Measurements from ENCODE around the gene MPPED2. TPM values are rescaled to one million over a fixed set of nuclear protein-coding genes. Genes with fewer than 3 reads are reported as not detected.

Gene MPPED2, protein sequence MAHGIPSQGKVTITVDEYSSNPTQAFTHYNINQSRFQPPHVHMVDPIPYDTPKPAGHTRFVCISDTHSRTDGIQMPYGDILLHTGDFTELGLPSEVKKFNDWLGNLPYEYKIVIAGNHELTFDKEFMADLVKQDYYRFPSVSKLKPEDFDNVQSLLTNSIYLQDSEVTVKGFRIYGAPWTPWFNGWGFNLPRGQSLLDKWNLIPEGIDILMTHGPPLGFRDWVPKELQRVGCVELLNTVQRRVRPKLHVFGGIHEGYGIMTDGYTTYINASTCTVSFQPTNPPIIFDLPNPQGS
- total RNA-seq (2014; rRNA removed; shearing (Covaris generic)), result 2.6 and 3.7 TPM in 2 replicates
- polyA plus RNA-seq (2015; cell fraction: cytosol; rRNA removed), result 5.2 and 10.5 TPM in 2 replicates
- polyA plus RNA-seq (2015; cell fraction: nucleus; rRNA removed), result 8.0 and 14.4 TPM in 2 replicates

DNA sequence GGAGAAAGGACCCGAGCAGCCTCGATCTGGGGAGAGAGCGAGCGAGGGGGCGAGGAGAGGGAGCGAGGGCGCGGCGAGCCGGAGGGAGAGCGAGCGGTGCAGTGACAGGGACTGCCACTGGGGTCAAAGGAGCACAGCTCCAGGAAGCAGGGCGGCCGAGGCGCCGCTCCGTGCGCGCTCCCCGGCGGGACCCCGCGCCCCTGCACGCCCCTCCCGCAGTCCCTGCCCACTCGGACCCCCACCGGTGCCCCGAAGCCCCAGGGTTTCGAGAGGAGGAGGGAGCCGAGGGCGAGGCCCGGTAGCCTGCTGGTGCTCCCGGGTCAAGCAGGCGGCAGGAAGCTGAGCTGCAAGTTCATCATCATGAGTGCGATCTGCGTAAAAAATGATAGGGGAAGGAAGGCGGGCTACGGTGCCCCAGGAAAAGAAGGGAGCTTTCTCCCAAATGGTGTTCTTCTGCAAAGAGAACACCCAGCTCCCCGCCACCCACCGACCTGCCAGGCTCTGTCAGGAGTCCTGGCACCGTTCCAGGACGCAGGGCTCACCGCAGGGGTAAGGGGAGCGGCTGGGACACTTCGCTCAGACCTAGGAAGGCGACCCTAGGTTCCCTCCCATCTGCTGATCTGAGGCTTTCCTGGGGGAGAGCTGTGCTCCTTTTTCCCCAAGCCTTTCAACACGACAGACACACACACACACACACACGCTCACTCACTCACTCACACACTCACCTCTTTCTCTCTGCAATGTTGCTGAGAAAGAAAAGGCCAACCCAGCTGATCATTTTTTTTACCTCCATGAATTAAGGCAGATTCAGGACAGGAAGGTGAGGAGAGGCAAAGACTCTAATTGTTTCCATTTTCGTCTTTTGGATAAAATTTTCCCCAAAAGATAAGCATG is at the start of gene MPPED2:
Gene MPPED2 (minus strand): TSS at position 103 of the 894 bp plus-strand sequence. CDS start 5,980 bp downstream, outside the sequence.
- DNase-seq (ENCODE audit: low read depth, low spot score), result peak; percentile 56
- in situ Hi-C loops (cut with HindIII; ENCODE audit: low pct_unique_long_range_greater_than_20kb, low sequenced_read_pairs), result no loop called here

DNA sequence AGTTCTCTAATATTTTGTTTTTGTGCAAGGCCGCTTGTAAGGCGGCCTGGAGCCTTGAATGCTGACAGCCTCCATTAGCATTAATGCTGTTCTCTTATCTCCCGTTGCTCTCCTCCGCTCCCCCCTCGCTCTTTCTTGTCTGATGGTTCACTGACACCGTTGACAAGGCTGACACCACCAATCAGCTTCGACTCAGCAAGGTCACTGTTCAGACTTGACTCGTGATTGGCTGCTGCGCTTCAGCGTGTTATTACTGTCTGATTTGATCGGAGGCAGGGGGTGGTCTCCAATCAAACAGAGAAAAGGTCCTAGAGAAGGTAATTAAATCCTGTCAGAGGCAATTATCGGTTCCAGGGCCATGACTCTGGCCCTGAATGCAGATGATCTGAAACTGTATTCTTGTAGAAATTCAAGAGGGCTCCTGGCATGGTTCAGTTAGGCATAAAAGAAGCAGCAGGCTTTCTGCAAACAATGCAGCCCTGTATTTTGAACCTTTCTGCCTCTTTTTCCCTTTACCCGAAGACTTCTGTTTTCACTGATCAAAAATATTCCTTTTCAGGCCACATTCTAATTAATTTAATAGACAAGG is 49.3 kb upstream of the MPPED2 start:
- in situ Hi-C loops (cut with HindIII; ENCODE audit: low pct_unique_long_range_greater_than_20kb, low sequenced_read_pairs), result no loop called here
- peak; percentile 42 for DNase-seq (ENCODE audit: low read depth, low spot score)

DNA sequence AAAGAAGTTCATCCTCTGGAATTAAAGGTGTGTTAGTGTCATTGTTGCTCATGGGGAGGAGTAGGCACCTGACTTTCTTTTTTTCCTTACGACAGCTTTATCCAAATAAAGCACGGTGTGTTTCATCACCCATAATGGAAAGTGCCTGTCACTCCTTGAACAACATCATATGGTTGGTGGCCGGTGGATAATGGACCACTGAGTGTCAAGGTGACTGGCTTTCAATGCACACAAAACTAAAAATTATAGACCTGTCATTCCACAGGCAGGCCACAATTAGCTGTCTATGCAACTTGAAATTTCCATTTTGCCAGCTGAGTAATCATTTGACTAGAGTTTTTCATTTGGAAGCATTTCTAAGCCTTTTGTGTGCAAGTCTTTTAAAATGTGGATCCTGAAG is 45.0 kb upstream of the MPPED2 start:
- in situ Hi-C loops (cut with HindIII; ENCODE audit: low pct_unique_long_range_greater_than_20kb, low sequenced_read_pairs), result no loop called here
- DNase-seq (ENCODE audit: low read depth, low spot score), result no peak

DNA sequence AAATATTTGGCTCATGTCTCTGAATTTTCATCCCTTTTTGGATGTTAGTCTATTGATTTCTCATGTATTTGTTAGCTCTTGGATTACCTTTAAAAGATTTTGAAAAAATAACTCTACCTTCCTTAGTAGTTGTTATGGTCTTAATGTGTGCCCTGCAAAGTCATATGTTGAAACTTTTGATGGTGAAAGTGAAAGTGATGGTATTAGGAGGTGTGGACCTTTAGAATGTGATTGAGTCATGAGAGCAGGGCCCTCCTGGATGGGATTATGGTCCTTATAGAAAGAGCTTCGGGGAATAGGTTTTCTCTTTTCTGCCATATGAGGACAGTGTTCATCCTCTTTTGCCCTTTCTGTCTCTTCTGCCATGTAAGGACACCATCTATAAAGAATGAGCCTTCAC is 33.6 kb upstream of the MPPED2 start:
- in situ Hi-C loops (cut with HindIII; ENCODE audit: low pct_unique_long_range_greater_than_20kb, low sequenced_read_pairs), result no loop called here
- peak; percentile 19 for DNase-seq (ENCODE audit: low read depth, low spot score)

DNA sequence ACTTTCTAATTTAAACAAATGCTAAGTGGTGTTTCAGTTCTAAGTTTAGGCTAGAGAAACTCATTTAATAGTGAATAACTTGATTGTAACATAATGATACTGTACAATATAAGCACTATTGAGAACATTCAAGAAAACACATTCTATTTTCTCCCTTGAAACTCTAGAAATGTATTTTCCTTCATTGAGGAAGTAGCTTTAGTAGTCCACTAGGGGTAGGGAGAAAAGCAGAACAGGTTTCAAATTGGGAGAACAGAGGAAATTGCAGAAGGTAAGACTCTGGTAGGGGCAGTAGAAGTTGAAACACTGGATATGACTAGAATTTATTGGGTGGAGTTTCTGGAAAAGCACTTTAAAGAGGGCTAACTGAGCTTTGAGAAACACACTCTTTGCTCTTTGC is 31.6 kb upstream of the MPPED2 start:
- peak; percentile 14 for DNase-seq (ENCODE audit: low read depth, low spot score)
- in situ Hi-C loops (cut with HindIII; ENCODE audit: low pct_unique_long_range_greater_than_20kb, low sequenced_read_pairs), result no loop called here

DNA sequence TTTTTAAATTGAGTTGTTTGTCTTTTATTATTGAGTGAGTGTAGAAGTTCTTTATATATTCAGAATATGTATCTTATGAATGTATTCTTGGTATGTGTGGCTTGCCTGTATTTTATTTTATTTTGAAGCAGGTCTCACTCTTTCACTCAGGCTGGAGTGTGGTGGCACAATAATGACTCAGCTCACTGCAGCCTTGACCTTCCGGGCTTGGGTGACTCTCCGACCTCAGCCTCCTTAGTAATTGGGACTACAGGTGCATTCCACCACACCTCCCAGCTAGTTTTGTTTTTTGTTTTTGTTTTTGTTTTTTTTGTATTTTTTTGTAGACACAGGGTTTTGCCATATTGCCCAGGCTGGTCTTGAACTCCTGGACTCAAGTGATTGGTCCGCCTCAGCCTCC is 24.5 kb upstream of the MPPED2 start:
- in situ Hi-C loops (cut with HindIII; ENCODE audit: low pct_unique_long_range_greater_than_20kb, low sequenced_read_pairs), result no loop called here
- no peak for DNase-seq (ENCODE audit: low read depth, low spot score)

DNA sequence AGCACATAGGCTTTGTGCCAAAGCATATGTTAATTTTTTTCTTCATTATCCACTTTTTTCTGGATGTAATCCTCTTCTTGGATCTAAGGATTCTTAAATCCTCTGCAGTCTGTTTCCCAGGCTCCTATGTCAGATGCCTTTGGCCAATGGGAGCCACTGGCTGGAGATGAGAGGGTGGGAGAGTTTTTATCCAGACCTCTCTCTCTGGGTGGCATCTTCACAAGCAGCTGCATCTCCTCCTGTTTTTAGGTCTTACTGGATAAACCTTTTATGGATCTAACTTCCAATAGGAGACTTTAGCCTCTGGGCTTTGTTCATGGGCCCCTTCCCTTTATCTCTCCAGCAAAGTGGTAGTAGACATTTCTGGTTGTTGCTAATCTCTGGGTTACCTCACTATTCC is 22.4 kb upstream of the MPPED2 start:
- in situ Hi-C loops (cut with HindIII; ENCODE audit: low pct_unique_long_range_greater_than_20kb, low sequenced_read_pairs), result no loop called here

DNA sequence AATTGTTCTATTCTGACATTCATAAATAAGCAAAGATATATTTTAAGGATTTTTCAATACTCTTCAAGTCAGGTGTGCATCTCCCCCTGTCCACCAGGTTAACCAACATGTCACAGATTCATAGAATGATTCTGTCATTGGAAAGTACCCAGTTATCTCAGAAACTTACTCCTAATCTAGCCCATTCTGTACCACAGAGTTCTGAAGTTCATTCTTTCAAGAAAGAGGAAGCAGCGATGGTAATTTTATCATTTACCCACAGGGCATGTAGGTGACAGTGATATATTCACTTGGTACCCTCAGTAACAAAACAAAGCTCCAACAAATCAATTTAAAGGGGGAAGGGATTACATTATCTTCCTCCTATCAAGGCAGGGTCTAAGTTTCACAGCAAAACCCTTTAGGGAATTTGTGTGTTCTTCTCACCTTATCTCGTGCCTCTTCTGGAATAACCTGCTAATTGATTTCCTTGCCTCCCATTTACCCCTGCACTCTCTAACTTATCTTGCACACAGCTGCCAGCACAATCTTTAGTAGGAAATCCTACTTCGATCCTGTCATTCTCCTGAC is 19.0 kb upstream of the MPPED2 start:
- no peak for DNase-seq (ENCODE audit: low read depth, low spot score)
- in situ Hi-C loops (cut with HindIII; ENCODE audit: low pct_unique_long_range_greater_than_20kb, low sequenced_read_pairs), result no loop called here

More for the DNA sequence above, 22.4 kb upstream of the MPPED2 start:
- DNase-seq (ENCODE audit: low read depth, low spot score), result no peak

DNA sequence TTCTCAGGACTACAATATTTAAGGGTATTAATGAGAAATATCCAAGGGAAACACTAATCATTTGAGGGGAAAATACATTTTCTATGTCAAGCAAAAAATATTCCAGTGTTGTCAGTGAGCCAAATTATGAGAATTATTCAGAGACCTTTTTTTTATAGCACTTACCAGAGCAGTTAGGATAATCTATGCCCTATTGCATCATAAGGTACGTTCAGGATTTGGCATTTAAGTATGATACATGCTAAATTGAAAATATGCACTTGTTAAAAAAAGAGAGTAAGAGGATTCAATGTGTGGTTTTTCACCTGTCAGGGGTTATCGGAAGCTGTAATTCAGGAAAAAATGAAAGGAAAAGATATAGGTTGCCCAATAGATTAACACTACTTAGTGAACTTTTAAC is 17.2 kb upstream of the MPPED2 start:
- in situ Hi-C loops (cut with HindIII; ENCODE audit: low pct_unique_long_range_greater_than_20kb, low sequenced_read_pairs), result no loop called here
- no peak for DNase-seq (ENCODE audit: low read depth, low spot score)

DNA sequence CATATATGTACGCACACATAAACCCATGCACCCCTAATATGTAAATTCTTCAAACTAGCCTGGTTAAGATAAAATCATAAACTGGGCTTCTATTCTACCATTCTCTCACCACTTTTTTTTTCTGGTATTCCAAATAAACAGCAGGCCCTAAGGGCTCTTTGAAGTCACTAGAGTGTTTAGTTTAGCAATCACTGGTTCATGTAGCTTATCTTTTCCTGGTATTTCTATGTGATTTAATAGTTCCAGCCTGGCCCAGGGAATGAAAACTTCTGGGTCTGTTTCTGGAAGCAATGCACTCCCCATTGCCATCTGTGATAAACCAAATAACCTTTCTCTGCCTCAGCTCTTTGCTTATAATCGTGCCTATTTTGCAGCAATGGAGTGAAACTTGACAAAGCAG is 10.7 kb upstream of the MPPED2 start:
- in situ Hi-C loops (cut with HindIII; ENCODE audit: low pct_unique_long_range_greater_than_20kb, low sequenced_read_pairs), result no loop called here
- no peak for DNase-seq (ENCODE audit: low read depth, low spot score)

DNA sequence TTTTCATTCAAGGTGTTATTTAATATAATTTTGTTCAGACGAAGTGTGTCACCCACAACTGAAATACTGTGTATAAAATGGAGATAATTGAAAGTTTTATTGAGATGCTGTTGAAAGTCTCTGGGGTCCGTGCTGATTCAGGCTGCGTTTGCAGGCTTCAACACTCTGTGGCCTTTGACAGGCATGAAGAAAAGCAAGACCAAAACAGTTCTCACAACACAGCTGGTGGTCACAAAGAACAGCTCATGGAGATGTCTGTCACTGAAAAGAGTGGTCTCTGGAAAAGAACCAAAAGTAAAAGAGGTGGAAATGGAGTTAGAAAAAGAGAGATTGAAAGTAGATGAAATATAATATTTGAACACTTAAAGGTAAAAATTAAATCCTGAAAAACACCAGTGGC is 9.8 kb upstream of the MPPED2 start:
- DNase-seq (ENCODE audit: low read depth, low spot score), result no peak
- in situ Hi-C loops (cut with HindIII; ENCODE audit: low pct_unique_long_range_greater_than_20kb, low sequenced_read_pairs), result no loop called here

DNA sequence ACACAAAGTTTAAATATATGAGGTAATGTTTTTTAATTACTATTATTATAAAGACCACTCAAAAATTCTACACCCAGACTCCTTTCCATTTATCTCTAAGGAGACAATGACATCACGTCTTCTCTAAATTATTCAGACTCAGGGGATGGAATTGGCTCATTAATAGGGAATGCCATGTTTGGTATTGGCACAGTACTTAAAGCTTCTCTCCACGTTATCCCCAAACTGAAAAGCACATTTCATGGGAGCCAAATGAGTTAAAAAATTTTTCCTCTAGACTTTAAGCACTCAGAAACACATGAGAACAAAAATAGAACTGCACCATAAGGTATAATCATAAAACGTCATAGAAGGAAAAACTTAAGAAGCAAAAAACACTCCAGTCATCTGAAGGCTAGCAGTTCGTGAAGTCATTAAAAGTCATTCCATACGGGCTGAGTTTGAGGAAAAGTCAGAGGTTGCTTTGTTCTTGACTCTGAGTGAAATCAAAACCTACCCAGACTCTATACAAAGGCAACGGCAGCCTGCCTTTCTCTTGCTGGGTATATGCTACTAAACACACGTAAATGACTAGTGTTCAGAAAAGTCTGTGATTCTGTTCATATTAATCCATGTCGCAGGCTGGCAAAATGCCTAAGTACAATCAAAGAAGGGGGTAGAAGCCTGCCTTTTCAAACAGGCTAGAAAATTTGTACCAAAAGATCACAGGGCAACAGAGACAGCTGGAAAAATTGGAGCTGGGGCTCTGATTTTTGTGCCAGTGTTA is 8.7 kb upstream of the MPPED2 start:
- in situ Hi-C loops (cut with HindIII; ENCODE audit: low pct_unique_long_range_greater_than_20kb, low sequenced_read_pairs), result no loop called here
- DNase-seq (ENCODE audit: low read depth, low spot score), result peak; percentile 19

DNA sequence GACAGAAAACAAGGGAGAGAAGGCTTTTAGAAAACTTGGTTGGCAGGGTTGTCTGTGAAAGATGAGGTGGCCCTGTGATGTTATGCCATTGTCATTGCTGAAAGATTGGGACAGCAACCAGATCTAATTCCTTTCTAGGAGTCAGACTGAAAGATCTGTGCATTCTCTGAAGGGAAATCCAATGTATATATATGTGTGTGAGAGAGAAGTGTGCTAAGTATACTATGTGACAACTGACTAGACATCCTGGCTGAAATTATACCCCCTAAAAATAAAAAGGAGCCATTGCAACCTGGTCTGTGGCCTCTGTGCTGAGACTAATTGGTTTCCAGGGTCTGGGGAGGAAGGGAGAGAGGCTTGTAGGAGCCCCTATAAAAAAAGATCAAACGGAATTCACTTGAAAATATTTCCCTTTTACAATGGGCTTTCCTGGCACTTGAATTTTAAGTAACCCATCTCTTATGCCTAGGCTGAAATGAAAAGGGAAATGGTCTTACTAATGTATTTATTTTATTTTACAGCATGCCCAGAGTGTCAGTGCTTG is 1.2 kb upstream of the MPPED2 start:
- in situ Hi-C loops (cut with HindIII; ENCODE audit: low pct_unique_long_range_greater_than_20kb, low sequenced_read_pairs), result no loop called here
- DNase-seq (ENCODE audit: low read depth, low spot score), result no peak

DNA sequence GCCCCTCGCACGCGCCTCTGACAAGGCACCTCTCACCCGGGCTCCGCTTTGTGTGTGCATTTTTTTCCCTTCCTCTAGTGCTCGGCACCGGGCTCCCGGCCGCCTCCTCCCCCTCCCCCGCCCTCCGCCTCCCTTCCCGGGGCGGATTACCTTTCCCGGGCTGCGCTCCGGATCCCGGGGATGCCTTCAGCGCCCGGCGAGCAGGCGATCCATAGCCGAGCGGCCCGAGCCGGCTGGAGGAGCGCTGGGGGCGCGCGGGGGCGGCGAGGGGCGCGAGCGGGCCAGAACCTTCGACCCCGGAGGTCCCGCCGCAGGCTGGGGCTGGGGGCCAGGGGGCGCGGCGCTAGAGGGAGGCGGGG is 282 bp downstream of the MPPED2 start:
- in situ Hi-C loops (cut with HindIII; ENCODE audit: low pct_unique_long_range_greater_than_20kb, low sequenced_read_pairs), result no loop called here

DNA sequence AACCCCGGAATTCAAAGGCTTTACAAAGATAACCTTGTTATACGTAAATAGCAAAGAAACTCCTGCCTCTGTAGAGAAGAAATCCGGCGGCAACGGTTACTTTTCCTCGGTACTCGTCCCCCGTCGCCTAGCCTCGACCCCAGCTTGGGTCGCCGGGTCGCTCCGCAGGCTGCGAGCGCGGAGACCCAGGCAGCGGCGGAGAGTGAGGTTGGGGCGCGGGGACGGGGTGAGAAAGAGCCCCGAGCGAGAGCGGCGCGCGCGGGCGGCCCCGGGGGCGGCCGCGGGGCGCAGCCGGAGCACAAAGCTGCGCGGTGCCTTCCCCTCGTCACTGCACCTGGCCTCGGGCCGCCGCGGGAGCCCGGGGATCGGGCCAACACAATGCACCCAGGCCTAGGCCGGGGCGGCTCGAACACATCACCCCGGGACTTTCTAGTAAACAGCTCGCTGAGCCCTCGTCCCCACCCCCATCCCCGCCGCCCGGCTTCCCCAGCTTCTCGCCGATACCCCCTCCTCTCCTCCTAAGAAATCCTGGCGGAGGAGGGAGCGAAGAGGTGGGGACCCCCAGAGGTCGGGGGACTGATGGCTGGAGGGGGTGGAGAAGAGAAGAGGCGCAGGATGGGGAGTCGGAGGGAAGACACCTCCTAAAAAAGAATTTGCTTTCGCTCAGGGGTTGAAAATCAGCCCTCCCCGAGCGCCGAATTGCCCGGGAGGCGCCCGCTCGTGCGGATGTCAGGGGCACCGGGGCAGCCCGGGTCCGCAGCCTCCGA is 845 bp downstream of the MPPED2 start:
- DNase-seq (ENCODE audit: low read depth, low spot score), result peak; percentile 3
- in situ Hi-C loops (cut with HindIII; ENCODE audit: low pct_unique_long_range_greater_than_20kb, low sequenced_read_pairs), result no loop called here

More for the DNA sequence above, 282 bp downstream of the MPPED2 start:
- peak; percentile 28 for DNase-seq (ENCODE audit: low read depth, low spot score)

DNA sequence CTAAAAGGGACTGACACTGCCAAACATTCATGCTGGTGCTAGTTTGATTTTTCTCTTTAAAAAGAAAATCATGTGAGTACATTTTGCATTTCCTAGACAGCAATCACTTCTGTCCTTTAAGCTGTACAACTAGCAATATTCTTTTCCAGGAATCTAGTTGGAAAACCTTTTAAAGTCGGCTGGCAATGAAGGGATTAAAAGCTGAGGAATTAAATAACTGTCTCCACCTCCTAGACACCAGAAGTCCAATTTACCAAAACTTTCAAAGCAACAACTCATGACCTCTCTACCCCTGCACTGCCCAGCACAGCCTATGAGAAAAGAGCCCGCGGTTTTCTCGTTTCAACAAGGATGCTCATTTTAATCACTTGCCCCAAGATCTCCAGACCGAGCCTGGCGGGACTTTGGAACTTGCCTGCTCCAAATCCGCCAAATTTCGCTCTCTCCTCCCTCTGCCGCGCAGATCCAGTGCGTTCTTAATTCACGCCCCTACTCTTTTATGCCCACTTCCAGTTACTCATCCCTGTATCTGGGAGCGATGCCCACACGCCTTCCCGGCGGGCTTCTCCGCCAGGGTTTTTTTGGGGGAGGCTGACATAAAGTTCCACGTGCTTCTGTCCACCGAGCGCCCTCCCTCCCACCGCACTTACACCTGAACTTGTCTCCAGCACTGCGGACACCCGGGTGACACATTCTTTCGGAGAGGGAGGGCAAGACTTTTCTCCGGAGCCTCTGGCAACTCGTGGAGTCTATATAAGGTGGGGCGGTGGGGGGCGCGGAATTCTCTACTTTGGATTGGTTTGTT is 2.5 kb downstream of the MPPED2 start:
- no peak for DNase-seq (ENCODE audit: low read depth, low spot score)
- in situ Hi-C loops (cut with HindIII; ENCODE audit: low pct_unique_long_range_greater_than_20kb, low sequenced_read_pairs), result no loop called here
